GM19395 (cell line): Measurements from ENCODE around the gene OMP.
"Not testable (repeated sequence)": the region's sequence is repeated elsewhere in the genome, so short reads cannot be mapped to it uniquely, and the experiment has no call there.

Experiments
- ATAC-seq: cut with Tn5 transposase; IDR thresholded peaks from one replicate; pipeline ENCODE4 v1.9.1; 2021; ENCODE audit warnings: mild to moderate bottlenecking, moderate library complexity; ENCODE audit not compliant: unreplicated experiment

OMP gene

DNA sequence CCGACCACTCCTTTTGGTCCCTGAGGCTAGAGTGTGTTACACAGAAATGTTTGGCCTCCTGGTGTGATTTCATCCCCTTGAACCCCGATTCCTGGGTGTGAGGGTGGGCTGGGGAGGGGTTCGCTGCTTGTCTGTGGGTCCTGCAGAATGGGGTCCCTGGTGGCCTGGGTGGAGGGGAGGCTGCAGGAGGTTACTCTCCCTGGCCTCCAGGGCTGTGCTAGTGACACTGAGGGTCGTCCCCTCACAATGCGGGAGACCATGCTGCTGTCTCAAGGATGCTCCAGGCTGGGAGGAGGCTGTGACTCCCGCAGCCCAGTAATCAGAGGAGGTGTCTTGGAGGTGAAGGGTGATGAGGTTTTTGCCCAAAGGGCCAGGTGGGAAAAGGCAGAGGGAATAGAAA, 17.0 kb upstream of the OMP start:
- no peak for ATAC-seq

DNA sequence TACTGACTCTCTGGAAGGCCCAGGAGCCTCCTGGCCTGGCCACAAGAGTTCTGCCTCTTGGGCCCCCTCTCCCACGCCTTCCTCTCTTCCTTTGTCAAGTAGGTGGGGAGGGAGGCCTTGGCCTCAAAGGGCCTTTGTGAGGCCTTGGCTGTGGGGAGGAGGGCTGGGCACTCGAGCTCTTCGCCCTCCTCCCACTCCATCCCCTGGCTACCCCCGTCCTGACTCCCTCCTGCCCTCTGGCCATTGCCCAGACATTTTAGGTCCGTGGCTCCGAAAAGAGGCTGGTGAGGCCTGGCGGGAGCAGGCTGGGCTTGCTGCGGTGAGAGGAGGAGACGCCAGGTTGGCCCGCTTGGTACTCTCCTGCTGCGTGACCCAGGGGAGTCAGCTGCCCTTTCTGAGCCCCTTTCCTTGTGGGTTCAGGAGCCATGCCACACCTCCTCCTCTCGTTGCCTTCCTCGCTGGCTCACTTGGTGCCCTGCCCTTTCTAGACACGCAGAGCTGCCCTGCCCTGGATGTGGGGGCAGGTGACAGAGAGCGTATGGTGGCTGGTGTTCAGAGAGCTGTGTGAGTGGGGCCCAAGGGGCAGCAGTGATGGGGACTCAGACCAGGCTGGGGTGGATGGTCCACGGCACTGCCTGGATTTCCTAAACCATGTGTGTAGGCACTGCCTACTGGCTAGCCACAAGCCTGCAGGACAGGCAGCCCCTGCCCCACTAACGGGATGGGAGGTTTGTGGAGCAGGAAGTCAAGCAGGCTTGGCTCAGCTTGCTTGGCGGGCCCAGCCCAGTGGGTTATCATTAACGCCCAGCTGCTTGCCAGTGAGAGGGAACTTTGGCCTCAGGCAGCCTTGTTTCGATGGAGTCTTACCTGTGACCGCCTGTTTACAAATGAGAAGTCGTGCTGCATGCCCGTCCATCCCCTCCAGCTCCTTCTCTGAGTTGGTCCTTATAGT, 15.8 kb upstream of the OMP start:
- ATAC-seq: no peak

DNA sequence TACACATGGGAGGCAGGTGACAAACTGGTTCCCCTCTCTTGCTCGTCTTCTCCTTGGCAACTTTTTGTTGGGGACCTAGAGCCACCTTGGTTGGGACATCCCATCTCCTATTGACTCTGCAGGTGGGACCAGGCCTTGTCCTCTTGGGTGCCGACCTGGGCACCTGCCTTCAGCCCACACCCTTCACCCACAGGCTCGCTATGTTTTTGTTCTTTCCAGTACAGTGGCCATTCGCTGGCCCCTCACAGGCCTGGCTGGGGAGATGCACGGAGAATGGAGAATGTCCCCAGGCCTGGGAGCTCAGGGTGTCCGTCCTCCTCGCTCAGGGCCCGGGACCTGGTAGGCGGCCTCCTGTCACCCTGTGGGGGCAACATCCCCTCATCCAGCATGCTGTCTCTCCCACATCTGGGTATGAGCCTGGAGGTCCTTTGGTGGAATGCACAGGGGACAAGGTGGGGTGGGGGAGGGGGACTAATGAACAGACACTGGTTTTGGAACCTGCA, 14.9 kb upstream of the OMP start:
- ATAC-seq: no peak

DNA sequence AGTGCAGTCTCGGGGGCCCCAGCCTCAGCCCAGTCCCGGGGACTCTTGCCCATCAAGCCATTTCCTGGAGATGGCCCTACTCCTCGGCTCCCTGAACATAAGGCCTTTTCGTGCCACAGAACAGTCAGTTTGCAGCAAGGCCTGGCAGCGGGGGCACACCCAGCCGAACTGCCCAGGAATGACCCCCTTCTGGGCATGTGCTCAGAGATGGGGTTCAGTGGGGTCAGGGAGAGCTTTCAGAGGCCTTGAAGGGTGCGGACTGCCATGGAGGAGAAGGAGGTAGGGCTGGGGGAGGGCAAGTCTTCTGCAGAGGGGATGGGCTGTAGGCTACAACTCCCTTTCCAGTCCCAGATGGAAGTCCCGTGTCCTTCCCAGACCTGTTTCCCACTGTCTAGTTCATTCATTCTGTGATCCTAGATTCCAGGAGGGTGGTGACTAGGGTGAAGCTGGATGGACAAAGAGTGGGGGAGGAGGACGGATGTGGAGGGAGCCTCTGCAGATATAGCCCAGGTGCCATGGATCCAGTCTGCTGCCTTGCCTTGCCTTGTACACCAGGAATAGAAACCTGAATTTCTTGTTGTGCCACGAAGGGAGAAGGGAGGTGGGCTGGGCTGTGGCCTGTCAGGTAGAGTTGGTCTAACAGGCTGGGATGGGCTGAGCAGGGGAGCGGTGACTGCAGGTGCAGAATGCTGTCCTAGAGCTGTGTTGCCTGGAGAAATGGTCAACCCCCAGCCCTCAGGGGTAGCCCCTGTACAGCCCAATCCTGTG, 14.2 kb upstream of the OMP start:
- ATAC-seq: no peak

DNA sequence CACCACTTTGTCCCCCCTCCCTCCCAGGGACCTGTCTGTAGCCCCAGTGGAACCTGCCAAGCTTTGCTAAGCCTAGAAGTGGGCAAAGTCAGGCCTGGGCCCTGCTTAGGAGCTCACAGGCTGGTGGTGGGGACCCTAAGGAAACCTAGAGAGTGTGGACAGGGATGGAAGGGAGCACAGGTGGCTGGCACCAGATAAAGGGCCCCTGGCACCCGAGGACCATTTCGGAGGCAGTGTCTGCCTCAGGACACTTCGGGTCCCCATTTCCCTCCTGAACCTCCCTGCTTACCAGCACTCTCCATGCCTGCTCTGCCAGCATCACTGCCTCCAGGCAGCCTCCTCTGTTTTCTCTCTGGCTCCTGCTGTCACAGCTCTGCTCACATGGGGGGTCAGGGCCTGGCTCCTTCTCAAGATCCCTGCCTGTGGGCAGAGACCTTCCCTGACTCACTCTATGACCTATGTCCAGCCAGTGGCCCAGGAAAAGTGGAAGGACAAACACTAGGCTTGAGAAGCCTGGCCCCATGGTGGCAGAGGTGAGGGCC, 13.6 kb upstream of the OMP start:
- ATAC-seq: no peak

DNA sequence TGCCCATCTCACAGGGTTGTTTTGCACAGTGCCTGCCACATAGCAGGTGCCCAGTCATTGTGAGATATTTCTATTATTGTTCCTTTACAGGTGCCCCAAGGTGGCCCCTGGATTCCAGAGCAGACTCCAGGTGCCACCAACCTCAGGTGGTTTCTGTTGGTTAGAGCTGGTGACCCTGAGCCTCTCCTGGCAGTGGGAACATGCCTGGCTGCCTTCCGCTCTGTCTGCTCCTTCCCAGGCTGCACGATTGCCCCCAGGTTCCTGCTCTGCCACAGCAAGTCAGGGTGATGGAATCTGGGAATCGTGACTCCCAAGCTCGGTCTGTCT, 12.6 kb upstream of the OMP start:
- no peak for ATAC-seq

DNA sequence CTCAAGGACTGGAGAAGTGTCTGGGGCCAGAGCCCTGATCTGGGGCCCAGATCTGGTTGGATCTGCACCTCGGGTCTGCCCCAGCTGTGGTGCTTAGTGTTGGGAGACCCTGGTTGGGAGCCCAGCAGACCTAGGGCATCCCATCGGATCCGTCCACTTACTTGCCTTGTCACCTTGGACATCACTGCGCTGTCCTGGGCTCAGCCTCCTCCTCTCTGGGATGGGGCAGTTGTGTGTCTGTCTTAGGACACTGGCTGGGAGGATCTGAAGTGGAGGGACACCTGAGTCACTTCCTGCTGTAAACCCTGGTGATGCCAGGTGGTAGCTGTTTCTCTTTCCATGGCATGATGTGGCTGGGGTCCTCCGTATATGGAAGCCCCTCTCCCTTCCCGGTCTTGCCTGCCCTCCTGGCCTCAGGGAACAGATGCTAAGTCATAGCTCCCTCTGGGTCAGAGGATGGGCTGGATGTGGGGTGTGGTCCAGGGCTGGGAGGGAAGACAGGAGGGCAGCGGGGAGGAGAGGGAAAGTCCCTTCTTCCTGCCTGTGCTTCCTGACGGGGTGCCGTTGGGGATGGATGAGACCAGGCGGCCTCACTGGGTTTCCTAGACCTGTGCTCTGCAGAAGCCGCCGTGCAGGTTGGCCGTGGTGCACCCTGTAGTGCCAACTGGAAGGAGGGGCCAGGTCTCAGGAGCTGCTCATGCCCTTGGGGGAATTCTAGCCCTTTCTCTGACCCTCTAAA, 12.1 kb upstream of the OMP start:
- ATAC-seq: no peak

DNA sequence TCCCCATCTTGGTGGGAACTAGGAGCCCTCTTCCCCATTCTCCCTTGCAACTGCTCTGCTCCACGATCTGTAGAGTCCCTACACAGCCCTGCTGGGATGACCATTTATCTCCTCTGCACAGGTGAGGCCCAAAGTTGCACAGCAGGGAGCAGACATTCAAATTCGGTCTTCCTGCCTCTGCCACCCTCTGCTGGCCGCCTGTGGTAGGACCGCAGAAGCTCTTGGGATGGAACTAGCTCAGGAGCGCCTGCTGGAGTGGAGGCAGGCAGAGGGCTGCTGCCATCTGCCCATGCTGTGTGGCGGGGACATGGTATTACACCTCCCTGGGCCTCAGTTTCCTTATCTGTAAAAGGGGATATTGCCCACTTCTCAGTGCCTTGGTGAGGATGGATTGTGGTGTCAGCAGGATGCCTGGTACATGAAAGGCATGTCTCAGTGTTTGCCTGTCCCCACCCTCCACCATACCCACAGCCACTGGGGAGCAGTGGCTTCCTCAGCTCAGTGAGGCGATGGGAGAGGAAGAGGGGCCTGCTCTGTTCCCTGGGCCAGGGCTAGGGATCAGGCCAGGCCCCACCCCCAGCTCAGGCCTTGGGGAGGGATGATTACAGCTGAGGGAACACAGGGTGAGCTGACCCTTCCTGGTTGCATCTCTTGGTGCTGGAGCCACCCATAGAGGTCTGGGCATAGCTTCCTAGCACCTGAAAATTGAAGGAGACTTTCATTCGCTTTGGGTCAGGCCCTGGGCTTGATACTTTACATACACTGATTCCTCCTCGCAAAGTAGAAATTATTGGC, 11.3 kb upstream of the OMP start:
- peak; percentile 81 for ATAC-seq

DNA sequence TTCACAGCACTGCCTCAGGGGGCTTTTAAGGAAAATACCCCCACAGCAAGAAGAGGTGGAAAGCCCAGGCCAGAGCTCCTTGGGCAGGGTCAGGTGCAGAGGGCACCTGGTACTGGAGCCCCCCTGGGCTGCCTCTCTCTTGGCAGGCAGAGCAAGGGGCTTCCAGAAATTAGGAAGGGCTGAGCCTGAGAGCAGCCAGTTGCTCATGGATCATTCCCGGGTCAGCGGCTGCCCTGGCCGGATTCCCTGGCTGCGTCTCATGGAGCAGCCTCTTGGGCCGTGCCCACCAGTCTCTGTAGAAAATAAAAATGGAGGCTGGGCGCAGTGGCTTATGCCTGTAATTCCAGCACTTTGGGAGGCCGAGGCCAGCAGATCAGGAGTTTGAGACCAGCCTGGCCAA, 10.3 kb upstream of the OMP start:
- no peak for ATAC-seq

DNA sequence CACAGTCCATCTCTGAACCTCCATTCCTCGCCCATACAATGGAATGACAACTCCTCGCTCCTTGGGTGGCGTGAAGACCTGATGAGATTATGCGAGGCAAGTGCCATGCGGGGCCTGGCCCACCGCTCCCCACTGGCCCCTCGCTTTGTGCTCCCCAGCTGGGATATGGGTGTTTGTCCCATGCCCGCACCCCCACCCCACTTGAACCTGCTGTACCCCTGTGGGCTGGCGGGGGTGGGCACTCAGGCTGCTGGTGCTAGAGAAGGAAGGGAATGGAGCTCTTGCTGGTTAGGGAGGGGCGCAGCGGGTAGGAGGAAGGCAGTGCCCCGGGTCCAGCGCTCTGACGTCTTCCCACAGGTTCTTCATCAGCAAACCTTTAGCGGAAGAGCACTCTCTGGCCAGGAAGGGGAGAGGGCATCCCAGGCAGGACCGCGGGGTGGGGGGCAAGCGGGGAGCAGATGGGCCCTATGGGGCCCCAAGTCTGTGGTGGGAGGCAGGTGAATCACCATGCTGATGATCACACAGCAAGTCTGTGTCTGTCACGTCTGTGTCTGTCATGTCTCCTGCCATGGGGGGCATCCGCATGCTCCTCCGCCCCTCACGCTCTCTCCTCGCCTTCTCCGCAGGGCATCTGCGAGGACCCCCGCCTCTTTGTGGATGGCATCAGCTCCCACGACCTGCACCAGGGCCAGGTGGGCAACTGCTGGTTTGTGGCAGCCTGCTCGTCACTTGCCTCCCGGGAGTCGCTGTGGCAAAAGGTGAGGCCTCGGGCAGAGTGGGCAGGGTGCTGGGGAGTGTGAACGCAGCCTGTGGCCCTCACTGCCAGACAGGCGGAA, 9.4 kb upstream of the OMP start:
- ATAC-seq: no peak

DNA sequence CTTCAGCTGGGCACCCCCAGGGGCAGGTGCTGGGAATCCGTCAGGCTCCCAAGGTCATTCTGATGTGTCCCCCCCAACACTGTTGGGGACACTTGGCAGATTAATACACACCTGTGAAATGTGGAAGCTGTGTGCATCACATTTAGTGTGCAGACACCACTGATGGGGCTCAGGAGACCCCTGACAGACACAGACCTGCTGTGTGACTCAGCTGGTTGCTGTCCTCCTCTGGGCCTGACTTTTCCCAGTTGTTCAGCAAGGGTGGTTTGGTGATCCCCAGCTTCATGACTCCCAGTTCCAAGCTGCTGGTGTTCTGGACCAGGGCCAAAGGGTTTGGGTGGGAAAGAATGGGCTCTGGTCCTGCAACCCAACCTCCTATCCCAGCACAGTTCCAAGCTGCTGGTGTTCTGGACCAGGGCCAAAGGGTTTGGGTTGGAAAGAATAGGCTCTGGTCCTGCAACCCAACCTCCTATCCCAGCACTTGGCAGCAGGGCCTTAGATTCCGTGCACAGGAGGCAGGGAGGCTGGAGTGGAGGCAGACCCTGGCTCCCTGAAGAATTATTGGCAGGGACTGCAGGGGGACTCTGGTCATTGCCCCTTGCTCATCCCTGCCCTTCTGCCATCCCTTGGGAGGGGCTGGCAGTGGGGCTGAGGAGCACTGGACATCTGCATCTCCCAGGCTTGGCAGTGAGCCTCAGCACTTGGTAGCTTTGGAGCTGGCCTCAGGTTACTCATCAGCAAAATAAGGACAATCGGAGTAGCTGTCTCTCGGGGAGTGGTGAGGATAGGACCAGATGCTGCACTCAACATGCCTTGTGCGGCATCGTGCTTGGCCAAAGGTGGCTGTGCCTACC, 8.4 kb upstream of the OMP start:
- ATAC-seq: no peak

DNA sequence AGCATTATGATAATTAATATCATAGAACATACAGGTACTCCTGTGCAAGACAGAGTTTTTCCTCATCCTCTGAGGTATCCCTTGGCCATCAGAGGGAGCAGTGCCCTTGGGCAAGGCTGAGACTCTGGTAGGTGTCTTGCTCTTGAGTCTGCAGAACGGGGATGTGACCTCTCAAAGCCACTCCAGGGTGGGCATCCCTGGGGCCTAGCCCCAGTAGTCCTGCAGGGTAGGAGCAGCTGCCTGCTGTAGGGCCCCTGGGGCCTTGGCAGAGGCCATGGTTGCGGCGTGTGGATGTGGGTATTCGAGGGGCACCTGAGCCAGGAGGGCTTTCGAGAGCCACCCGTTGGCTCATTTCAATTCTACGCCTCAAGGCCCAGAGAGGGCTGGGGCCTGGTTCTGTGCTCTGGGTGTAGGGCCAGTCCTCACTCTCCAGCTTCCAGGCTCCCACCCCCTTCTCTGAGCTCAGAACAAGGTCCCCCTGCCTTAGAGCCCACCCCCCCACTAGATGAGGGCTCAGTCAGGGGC, 7.7 kb upstream of the OMP start:
- no peak for ATAC-seq

DNA sequence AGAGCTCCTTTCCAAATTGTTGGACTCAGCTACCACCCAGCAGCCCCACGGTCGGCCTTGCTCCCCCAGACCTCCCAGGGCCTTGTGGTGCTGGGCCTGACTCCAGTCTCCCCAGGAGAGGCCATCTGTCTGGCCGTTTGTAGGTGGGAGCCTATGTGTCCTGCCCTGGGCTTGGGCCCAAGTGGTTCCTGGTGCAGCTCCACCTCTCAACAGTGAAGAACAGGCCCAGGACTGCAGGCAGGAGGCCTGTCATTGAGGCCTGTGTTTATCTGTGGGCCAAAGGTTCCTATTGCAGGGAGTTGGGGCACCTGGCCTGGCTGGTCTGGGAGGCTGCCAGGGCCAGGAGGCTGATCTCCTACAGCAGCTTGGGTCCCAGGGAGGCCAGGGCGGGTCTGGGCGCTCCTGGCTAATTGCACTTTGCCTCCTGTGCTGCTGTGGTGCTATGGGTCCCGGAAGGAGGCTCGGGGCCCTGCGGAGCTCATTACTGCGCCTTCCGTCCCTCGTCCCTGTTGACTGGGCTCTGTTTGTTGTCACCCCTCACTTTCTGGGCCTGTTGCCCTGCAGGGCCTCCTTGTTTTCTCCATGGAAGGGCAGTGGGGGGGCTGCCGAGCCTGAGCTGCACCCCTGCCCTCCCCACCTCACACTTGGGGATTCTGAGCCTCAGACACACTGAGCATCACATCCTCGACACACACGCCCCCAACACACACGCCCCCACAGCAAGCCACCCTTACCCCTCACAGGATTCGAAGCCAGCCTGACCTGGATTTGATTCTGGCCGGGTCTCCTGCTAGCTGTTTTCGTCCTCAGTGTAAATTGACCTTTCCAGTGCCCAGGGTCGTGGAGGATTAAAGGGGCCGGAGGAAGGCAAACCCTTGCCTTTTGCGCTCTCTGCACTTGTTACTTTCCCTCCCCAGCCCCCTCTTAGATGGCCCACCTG, 6.8 kb upstream of the OMP start:
- no peak for ATAC-seq

DNA sequence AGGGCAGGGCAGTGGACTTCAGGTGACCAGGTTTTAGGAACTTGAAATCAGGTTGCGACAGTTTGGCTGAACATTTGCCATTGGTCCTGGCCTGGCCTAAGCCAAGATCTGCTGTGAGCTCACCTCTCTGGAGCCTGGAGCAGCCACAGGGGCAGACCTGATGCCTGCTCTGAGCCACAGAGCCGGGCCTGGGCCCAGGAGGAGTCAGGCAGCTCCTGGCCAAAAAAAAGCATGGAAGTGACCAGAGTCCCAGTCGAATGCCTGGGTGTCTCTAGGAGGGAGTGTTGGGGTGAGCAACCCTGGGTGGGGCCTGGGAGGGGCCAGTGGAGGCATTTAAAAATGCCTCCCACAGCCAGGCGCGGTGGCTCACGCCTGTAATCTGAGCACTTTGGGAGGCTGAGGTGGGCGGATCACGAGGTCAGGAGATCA, 6.0 kb upstream of the OMP start:
- ATAC-seq: no peak

DNA sequence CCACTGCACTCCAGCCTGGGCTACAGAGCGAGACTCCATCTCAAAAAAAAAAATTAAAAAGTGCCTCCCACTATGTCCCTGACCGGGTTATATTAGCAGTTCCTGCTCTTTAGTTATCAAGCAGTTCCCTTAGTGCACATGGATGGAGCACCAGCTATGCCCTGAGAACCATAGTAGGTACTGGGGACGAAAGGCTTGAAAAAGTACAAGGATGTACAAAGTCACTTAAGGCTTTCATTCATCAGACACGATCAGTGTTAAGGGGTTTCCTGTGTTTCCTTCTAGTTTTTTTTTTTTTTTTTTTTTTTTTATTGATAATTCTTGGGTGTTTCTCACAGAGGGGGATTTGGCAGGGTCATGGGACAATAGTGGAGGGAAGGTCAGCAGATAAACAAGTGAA, 5.5 kb upstream of the OMP start:
- ATAC-seq: not testable (repeated sequence)

DNA sequence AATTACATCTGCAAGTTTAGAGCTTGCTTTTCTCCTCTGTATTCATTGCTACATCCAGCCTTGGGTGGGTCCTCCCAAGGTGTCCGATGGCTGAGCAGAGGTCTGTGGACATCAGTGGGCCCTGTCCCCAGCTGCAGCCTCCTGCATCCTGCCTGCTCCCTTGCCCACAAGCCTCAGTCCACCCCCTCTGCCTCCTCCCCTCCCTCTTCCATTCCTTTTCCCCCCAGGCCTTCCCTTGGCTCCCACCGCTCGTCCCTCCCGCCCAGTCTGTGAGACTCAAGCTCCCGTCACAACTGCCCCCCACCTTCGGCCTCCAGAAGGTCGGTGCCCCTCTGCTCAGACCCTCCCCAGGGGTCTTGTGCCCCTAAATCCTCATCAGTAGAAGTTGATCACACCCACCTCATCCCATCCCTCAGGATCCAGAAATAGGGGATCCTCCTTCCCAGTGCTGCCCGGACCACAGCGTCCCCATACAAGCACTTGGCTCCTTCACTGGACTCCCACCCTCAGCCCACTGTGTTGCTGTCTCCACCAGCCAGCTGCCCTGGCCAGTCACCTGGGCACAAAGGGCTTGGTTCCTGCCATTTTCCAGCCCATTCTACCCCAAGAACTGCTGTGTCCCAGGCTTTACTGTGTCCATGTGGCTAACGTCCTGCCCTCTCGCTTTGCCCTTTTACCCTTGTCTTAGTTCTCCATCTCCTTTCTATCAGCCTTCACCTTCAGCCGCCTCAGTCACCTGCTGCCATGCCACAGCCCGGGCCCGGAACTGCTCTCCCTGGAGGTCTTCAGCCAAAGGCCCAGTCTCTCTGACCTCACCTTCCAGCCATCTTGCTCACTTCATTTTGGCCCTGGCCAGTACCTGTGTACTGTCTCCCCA, 2.2 kb upstream of the OMP start:
- no peak for ATAC-seq
